Measurements from ENCODE around the gene CNGB1. TPM values are rescaled to one million over a fixed set of nuclear protein-coding genes. Genes with fewer than 3 reads are reported as not detected.
"Not testable (repeated sequence)": the region's sequence is repeated elsewhere in the genome, so short reads cannot be mapped to it uniquely, and the experiment has no call there.

The CNGB1 gene
- total and polyA plus RNA-seq, 9 donors = 0.11 TPM; not detected in 8

DNA sequence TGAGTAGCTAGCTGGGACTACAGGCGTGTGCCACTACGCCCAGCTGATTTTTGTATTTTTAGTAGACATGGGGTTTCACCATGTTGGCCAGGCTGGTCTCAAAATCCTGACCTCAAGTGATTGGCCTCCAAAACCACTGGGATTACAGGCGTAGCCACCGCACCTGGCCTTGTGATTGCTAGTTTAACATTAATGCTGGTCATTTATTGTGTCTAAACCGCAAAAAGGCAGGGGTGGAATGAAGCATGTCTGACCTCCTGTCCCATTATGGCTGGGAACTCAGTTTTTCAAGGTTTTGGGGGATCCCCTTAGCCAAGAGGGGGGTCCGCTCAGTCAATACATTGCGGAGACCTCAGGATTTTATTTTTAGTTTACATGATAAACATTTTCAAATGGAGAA, 10.7 kb upstream of the CNGB1 start:
- H3K4me1 ChIP-seq (ENCODE audit: insufficient read depth) = peaks cover 5% of the 10 kb centered on the region
- no peaks in the 10 kb centered on the region for H3K36me3 ChIP-seq
- H3K9me3 ChIP-seq = no peaks in the 10 kb centered on the region
- H3K4me3 ChIP-seq = no peak overlapping the region
- WGBS, 3 donors = 74 to 87% (median 81%) methylated on average over 7 of the region's 7 CpGs
- DNase-seq = no peak
- intact Hi-C loops (cut with DNase I) = no loop called here
- no peak overlapping the region for H3K27ac ChIP-seq
- TF ChIP-seq POLR2A (IDR thresholded peaks at IDR 0.05) = no peak
- TF ChIP-seq, protein P1, sequence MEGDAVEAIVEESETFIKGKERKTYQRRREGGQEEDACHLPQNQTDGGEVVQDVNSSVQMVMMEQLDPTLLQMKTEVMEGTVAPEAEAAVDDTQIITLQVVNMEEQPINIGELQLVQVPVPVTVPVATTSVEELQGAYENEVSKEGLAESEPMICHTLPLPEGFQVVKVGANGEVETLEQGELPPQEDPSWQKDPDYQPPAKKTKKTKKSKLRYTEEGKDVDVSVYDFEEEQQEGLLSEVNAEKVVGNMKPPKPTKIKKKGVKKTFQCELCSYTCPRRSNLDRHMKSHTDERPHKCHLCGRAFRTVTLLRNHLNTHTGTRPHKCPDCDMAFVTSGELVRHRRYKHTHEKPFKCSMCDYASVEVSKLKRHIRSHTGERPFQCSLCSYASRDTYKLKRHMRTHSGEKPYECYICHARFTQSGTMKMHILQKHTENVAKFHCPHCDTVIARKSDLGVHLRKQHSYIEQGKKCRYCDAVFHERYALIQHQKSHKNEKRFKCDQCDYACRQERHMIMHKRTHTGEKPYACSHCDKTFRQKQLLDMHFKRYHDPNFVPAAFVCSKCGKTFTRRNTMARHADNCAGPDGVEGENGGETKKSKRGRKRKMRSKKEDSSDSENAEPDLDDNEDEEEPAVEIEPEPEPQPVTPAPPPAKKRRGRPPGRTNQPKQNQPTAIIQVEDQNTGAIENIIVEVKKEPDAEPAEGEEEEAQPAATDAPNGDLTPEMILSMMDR (IDR thresholded peaks at IDR 0.05) = no peak
- no peak for TF ChIP-seq EP300 (IDR thresholded peaks at IDR 0.05)
- H3K27me3 ChIP-seq = no peaks in the 10 kb centered on the region

DNA sequence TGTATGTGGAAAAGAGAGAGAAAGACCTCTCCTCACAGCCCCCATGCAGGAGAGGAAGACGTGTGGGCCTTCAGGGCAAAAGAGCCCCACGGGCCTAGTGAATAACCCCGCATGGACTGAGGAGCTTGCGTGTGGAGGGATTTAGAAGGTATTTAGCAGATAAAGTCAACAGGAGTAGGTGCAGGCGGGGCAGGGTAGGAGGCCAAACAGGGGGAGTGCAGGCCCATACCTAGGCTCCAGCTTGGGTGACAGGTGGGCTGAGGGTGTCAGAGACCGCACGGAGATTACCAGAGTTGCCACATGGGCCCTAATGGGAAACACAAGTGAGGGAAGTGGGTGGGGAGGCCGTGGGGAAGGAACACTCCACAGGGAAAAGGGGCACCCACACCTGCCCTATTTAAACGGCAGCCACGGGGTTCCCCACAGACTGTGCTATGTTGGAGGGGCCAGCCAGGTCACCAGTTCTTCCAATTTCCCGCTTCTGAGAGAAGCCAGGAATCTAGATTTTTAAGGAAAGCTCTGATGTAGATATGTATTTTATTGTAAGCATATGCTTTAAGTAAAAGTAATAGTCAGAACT, 8.2 kb upstream of the CNGB1 start:
- H3K4me1 ChIP-seq (ENCODE audit: insufficient read depth) = no peaks in the 10 kb centered on the region
- no peak overlapping the region for H3K27ac ChIP-seq
- DNase-seq = no peak
- TF ChIP-seq, protein P1 (IDR thresholded peaks at IDR 0.05) = no peak
- no peak for TF ChIP-seq POLR2A (IDR thresholded peaks at IDR 0.05)
- TF ChIP-seq EP300 (IDR thresholded peaks at IDR 0.05) = no peak
- H3K27me3 ChIP-seq = no peaks in the 10 kb centered on the region
- no peak overlapping the region for H3K4me3 ChIP-seq
- H3K9me3 ChIP-seq = no peaks in the 10 kb centered on the region
- no peaks in the 10 kb centered on the region for H3K36me3 ChIP-seq
- intact Hi-C loops (cut with DNase I) = no loop called here
- WGBS, 3 donors = 84 to 88% (median 86%) methylated on average over 11 of the region's 11 CpGs

DNA sequence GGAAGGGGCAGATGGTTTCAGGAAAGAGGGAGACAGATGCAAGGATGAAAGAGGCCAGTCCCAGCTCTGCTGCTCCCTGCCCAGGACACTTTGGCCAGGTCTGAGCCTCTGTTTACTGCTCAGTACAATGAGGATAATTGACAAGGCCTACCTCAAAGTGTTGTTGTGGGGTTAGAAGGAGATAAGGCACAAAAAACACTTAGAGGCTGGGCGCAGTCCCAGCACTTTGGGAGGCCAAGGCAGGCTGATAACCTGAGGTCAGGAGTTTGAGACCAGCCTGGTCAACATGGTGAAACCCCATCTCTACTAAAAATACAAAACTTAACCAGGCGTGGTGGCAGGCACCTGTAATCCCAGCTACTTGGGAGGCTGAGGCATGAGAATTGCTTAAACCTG, 7.1 kb upstream of the CNGB1 start:
- H3K27ac ChIP-seq; H3K27me3 ChIP-seq; H3K4me1 ChIP-seq (ENCODE audit: insufficient read depth); DNase-seq; H3K9me3 ChIP-seq; H3K36me3 ChIP-seq; intact Hi-C loops (cut with DNase I); H3K4me3 ChIP-seq: not testable (repeated sequence)
- 92 to 97% (median 94%) methylated on average over 2 of the region's 2 CpGs for WGBS, 3 donors

DNA sequence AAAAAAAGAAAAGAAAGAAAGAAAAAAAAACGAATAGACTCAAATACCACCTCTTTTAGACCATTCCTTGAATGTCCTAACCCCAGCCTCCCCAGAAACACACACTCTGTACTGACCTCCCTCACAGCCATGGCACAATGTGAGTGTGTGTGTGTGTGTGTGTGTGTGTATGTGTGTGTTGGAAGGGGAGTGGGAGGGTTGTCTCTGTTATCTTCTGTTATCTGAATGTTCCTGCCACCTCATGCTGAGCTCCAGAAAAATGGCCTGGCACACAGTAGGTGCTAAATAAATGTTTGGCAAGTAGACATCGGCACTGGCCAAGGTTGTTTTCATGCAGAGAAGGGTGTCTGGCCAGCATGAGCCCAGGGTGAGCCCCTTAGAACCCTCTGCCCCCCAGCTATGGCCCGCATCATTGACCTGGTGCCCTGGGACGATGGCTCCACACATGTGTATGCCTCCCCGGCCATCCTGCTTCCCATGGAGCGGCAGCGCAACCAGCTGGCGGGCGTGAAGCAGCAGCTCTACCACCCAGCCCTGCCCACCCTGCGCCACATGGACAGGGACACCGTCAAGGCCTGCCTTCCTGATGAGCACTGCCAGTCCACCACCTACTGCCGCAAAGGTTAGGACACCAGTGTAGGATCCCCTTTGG, 6.6 kb upstream of the CNGB1 start:
- 81 to 83% (median 83%) methylated on average over 12 of the region's 12 CpGs for WGBS, 3 donors
- TF ChIP-seq POLR2A (IDR thresholded peaks at IDR 0.05) (no peak), EP300 (IDR thresholded peaks at IDR 0.05) (no peak)
- TF ChIP-seq, protein P1 (IDR thresholded peaks at IDR 0.05) = no peak
- no peak overlapping the region for H3K27ac ChIP-seq
- no peak overlapping the region for H3K4me3 ChIP-seq
- intact Hi-C loops (cut with DNase I) = no loop called here
- no peaks in the 10 kb centered on the region for H3K4me1 ChIP-seq (ENCODE audit: insufficient read depth)
- no peaks in the 10 kb centered on the region for H3K36me3 ChIP-seq
- H3K9me3 ChIP-seq = no peaks in the 10 kb centered on the region
- no peak for DNase-seq
- no peaks in the 10 kb centered on the region for H3K27me3 ChIP-seq

DNA sequence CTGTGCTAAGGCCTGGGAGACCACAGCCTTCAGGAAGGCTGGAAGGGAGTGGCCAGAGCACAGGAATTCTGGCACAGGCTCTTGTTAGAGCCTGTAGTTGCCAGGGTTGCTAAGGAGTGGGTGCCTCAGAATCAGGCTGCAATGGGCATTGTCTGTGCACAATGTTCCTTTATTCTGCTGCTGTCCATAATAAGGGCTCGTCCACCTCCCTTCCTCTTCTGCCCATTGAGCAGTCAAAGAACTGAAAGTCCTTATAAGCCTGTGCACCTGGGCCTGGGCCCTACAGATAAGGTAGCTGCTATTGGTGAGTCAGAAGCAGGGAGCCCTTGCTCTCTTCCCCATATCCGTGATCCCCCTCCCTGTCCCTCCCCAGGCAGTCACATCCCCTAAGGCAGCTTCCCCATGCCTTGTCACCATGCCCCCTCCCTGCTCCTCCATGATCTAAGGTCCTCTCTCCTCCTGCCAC, 5.4 kb upstream of the CNGB1 start:
- no peaks in the 10 kb centered on the region for H3K4me1 ChIP-seq (ENCODE audit: insufficient read depth)
- DNase-seq = no peak
- H3K27me3 ChIP-seq = no peaks in the 10 kb centered on the region
- no peaks in the 10 kb centered on the region for H3K9me3 ChIP-seq
- TF ChIP-seq EP300 (IDR thresholded peaks at IDR 0.05) (no peak), POLR2A (IDR thresholded peaks at IDR 0.05) (no peak)
- TF ChIP-seq, protein P1 (IDR thresholded peaks at IDR 0.05) = no peak
- no peaks in the 10 kb centered on the region for H3K36me3 ChIP-seq
- H3K4me3 ChIP-seq = no peak overlapping the region
- WGBS, 3 donors = 69 to 79% (median 72%) methylated on average over 2 of the region's 2 CpGs
- no peak overlapping the region for H3K27ac ChIP-seq
- intact Hi-C loops (cut with DNase I) = no loop called here

All from ovary (tissue), 9 donors.